H7 (cell line): Measurements from ENCODE around the gene FARS2. TPM values are rescaled to one million over a fixed set of nuclear protein-coding genes. Genes with fewer than 3 reads are reported as not detected.

Source experiments
- DNase-seq: peaks from one replicate; pipeline ENCODE4 v3.0.0; 2012
- H3K27me3 ChIP-seq: 2 replicates; pipeline ENCODE4 v1.6.0; 2011; ENCODE audit warnings: mild to moderate bottlenecking, low read length; ENCODE audit not compliant: control insufficient read depth, insufficient read depth
- H3K36me3 ChIP-seq: replicated peaks from 2 replicates; pipeline ENCODE4 v1.5.1; 2011; ENCODE audit warnings: low read length; ENCODE audit not compliant: control insufficient read depth, insufficient read depth
- H3K4me3 ChIP-seq: 2 replicates; pipeline ENCODE4 v1.5.1; 2011; ENCODE audit warnings: low read depth, mild to moderate bottlenecking, control low read depth, low read length, moderate library complexity; ENCODE audit not compliant: insufficient read depth
- total RNA-seq: library from RNA; depleted of rRNA; stranded (reverse); fragments of >200 nt; shearing (Covaris generic); gene quantifications from 2 replicates; pipeline ENCODE4 v1.2.3, GENCODE V29; 2014

Gene FARS2
- total RNA-seq, 1 experiment from 2014 or later, result 27.1 TPM

DNA sequence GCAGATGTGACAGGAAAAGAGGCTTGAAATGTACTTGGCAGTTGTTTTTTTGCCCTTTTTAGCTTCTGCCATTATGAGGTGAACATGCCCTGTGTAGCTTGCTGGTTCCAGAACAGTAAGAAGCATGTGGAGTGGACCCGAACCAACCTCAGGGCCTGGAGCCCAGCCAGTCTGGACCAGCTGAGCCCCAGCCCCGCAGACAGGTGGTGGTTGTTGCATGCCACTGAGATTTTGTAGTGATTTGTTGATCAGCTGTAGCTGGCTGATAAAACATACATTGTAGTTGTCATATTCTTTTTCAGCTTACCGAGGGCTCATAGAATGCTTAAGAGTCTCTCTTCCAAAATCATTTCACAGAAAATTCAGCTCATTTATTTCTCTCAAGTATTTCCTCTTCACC is 182.2 kb downstream of the FARS2 start:
- Histone ChIP-seq H3K4me3 (no peak overlapping the region), H3K36me3 (no peaks in the 10 kb centered on the region), H3K27me3 (no peaks in the 10 kb centered on the region)
- DNase-seq, result no peak

- no peak for DNase-seq
- no peaks in the 10 kb centered on the region for H3K36me3 ChIP-seq
- no peaks in the 10 kb centered on the region for H3K27me3 ChIP-seq
- H3K4me3 ChIP-seq, result no peak overlapping the region
Measured at GRCh38 chr6:5446362-5447075, 185.2 kb downstream of the FARS2 start.

GRCh38 chr6:5447921-5448320 is 186.6 kb downstream of the FARS2 start:
- Histone ChIP-seq H3K36me3 (no peaks in the 10 kb centered on the region), H3K27me3 (no peaks in the 10 kb centered on the region), H3K4me3 (no peak overlapping the region)
- no peak for DNase-seq

DNA sequence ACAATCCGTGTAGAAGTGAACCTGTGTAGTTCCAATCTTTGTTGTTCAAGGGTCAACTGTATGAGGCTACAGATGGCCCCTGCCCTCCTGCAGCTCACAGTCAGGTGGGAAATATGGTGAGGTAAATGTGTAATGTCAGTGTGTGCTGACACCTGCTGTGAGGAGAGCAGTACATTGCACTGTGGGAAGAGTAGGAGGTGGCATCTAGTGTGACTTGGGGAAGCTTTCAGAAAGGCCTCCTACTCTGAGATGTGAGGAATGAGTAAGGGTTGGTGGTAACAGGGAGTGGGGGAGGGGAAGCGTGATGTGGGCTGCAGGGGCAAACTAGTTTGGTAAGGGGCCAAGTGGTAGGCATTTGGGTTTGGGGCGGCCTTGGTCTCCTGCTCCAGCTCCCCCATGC is 188.8 kb downstream of the FARS2 start:
- no peak for DNase-seq
- Histone ChIP-seq H3K27me3 (no peaks in the 10 kb centered on the region), H3K4me3 (no peak overlapping the region), H3K36me3 (no peaks in the 10 kb centered on the region)

- no peaks in the 10 kb centered on the region for H3K36me3 ChIP-seq
- no peaks in the 10 kb centered on the region for H3K27me3 ChIP-seq
- DNase-seq, result no peak
- no peak overlapping the region for H3K4me3 ChIP-seq
Measured at GRCh38 chr6:5453546-5453945, 192.2 kb downstream of the FARS2 start.

DNA sequence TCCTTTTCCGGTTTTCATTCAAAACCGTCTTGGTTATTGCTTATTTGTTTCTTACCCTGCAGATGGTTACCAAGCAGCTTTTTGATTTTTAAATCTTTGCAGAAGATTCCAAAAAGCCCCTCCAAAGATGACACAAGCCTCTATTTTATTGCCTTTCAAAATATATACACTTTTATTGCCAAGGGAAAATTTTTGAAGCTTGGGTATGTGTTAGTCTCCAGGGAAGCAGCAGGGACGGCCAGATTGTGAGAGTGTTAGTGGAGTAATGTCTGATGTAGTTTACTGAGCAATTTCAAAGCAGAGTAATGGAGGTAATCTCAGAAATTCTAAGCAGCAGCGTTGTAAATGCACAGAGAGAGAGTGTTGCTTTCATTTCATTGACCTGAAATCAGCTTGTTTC is 193.8 kb downstream of the FARS2 start:
- Histone ChIP-seq H3K4me3 (no peak overlapping the region), H3K36me3 (no peaks in the 10 kb centered on the region)

DNA sequence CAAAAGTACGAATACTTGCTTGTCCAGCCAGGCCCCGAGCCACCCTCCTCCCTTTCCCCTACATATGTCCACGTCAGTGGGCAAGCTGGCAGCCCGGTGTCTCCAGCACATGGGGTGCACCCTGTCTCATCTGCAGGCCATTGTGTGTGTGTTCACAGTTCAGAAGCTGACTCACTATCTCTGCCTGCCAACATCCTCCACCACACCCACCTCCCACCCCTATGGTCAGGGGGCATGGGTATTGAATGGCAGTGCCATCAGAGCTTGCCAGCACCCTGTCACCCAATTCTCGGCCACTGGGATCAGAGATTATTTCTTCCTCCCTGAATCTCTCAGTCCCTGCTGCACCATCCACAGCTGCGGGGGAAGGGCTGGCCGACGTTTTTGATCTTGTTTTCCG is 195.7 kb downstream of the FARS2 start:
- H3K4me3 ChIP-seq, result no peak overlapping the region
- H3K36me3 ChIP-seq, result no peaks in the 10 kb centered on the region
- H3K27me3 ChIP-seq, result no peaks in the 10 kb centered on the region
- no peak for DNase-seq

More for the DNA sequence above, 193.8 kb downstream of the FARS2 start:
- DNase-seq, result no peak
- H3K27me3 ChIP-seq, result no peaks in the 10 kb centered on the region

DNA sequence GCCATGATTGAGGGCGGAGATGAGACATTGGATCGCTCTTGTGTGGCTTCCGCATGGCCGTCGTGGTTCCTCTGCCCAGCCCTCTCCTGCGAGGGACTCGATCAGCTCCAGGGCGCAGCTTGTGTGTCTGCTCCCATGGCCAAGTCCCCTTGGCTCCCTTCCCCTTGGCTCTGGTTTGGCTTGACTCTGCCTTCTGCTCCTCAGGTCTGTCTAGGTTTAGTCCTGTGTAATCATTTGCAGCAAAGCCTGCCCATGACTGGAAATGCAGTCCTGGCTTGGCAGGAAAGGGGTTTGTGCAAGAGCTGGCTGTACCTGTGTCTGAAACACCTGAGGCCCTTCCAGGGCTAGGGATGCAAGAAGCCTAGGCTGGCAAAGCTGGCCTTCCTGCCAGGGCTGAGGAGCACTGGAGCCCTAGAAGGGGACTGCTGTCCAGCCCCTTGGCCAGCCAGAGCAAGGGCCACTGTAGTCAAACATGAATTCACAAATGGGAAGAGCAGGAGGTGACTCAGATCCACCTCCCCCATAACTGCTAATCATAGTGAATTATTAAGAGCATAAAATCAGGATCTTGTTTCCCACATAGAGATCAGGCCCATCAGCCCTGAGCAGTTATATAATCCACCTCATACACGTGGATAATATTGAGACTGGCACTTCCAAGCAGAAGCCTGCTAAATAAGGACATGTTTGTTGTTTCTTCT is 196.8 kb downstream of the FARS2 start:
- H3K27me3 ChIP-seq, result no peaks in the 10 kb centered on the region
- DNase-seq, result no peak
- H3K36me3 ChIP-seq, result no peaks in the 10 kb centered on the region
- H3K4me3 ChIP-seq, result no peak overlapping the region

GRCh38 chr6:5459346-5459745 is 198.0 kb downstream of the FARS2 start:
- H3K27me3 ChIP-seq, result no peaks in the 10 kb centered on the region
- H3K36me3 ChIP-seq, result no peaks in the 10 kb centered on the region
- H3K4me3 ChIP-seq, result no peak overlapping the region
- DNase-seq, result no peak

DNA sequence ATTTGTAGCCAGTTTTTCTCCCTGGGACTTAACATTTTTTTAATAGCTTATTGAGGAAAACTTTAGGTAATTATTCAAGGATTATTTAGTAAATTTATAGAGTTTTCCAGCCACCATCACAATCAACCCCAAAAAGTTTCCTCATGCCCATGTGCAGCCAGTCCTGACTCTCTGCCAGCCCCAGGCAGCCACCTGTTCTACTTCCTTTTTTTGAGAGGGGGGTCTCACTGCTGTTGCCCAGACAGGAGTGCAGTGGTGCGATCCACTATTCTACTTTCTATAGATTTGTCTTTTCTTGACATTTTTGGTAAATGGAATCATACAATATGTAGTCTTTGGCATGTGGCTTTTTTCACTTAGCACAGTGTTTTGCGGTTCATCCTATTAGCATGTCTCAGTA is 200.1 kb downstream of the FARS2 start:
- Histone ChIP-seq H3K27me3 (no peaks in the 10 kb centered on the region), H3K36me3 (no peaks in the 10 kb centered on the region), H3K4me3 (no peak overlapping the region)
- no peak for DNase-seq

DNA sequence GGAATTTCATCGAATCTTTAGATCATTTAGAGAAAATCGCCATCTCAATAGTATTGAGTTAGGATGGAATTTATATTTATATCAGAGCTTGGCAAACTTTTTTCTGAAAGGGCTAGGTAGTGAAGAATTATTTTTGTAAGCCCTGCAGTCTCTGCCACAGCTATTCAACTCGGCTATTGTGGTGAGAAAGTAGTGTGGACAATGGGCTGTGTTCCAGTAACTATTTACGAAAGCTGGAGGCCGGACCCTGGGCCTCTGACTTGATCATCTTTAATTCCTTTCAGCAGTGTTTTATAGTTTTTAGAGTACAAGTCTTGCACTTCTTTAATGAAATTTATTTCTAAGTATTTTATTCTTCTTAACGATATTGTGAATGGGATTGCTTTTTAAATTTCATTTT is 201.5 kb downstream of the FARS2 start:
- H3K4me3 ChIP-seq, result no peak overlapping the region
- DNase-seq, result no peak
- no peaks in the 10 kb centered on the region for H3K27me3 ChIP-seq
- H3K36me3 ChIP-seq, result no peaks in the 10 kb centered on the region

GRCh38 chr6:5463690-5464089 is 202.4 kb downstream of the FARS2 start:
- Histone ChIP-seq H3K4me3 (no peak overlapping the region), H3K27me3 (no peaks in the 10 kb centered on the region), H3K36me3 (no peaks in the 10 kb centered on the region)
- DNase-seq, result no peak

DNA sequence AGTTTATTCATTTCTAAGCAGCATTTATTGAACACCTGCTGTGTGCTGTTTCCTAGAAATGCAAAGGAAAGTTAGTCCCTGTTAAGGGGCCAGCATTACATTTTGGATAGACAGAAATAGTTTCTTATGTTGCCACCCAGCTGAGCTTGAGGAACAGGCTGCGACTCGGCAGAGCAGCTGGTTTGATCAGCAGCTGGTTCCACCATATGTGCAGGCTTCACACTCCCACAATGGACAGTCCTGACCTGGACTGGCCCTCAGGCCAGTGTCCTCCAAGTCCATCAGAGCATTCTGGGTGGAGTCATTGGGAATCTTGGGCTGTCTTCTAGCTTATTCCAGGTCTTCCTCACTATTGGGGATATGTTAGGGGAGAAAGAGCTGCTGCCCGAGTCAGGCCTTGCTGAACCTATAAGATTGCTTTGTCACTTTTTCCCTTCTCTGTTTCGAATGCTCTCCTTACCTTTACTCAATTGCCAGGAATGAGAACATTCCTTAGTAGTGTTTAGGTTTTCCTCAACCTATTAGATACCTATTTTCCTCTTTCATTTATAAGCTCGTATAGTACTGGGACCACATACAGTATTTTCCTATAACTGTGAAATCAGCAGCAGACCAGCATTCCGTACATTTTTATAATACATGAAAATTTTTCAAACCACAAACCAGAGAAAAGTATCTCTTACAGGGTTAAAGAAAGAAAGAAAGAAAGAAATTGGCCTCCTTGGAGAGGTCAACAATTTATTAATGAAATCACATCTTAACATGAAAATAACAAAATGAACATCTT is 203.0 kb downstream of the FARS2 start:
- no peak for DNase-seq
- Histone ChIP-seq H3K4me3 (no peak overlapping the region), H3K27me3 (no peaks in the 10 kb centered on the region), H3K36me3 (no peaks in the 10 kb centered on the region)

DNA sequence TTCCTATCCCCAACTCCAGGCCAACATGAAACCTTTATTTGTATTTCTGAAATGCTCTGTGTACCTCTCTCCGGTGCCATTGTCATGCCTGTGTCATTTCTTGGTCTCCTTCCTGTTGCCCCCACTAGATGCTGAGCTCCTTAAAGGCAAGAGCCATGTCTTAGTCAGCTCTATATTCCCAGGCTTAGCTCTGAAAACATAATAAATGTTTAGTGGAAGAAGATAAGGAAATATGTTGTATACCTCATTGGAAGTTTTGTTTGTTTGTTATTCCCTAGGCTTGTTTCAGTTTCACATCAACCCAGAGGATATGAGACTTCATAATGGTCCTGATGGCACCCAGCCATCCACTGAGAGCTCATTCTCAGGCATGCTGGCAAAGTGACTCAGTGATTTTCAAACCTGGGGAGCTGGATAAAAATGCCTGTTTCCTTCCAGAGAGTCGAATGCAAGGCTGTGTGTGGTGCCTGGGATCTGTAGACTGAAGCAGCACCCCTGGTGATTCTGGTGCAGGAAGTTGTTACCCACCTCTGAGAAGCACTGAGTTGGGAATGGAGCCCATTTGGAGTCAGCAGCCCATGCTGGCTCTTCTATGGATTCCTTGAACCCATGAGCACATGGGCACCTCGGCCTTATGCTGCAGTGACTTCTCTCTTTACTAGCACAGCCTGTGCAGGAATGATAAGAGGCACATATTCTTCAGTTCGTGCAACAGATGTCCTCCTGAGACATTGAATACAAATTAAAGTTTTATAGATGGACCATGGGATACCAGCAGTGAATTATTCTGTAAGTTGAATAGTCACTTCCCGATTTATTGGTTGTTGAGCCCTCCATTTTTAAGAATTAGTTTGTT is 205.2 kb downstream of the FARS2 start:
- Histone ChIP-seq H3K36me3 (no peaks in the 10 kb centered on the region), H3K4me3 (no peak overlapping the region), H3K27me3 (no peaks in the 10 kb centered on the region)
- DNase-seq, result no peak
